Urinary bladder (tissue), 4 donors: ENCODE results near the gene SBF2. TPM values are rescaled to one million over a fixed set of nuclear protein-coding genes. Genes with fewer than 3 reads are reported as not detected.
A peak's percentile ranks its signal among the peaks of the same experiment; 100 is the strongest.

Experiments used
- DNase-seq: peaks from one replicate; pipeline ENCODE4 v3.0.0-alpha.2; 2015; ENCODE audit errors: extremely low spot score
- H3K27ac ChIP-seq: one replicate; pipeline ENCODE4 v1.5.1; 2013; ENCODE audit warnings: low read depth, mild to moderate bottlenecking, moderate library complexity
- H3K36me3 ChIP-seq: one replicate; pipeline ENCODE4 v1.6.1; 2013; ENCODE audit warnings: mild to moderate bottlenecking, moderate library complexity; ENCODE audit not compliant: insufficient read depth
- H3K4me1 ChIP-seq: one replicate; pipeline ENCODE4 v1.6.1; 2013; ENCODE audit warnings: mild to moderate bottlenecking, moderate library complexity; ENCODE audit not compliant: insufficient read depth
- H3K4me3 ChIP-seq: one replicate; pipeline ENCODE4 v1.5.1; 2013; ENCODE audit warnings: low read depth, low read length
- WGBS: extraction: QIAGEN DNeasy Blood & Tissue Kit; methylation state at CpG from one replicate; pipeline ENCODE4 v1.1.7; 2013; 5-methylcytosine and 5-hydroxymethylcytosine counted together
- polyA plus RNA-seq: library from polyadenylated mRNA; stranded (reverse); fragments of 200-250 nt; gene quantifications from one replicate; pipeline ENCODE4 v1.2.3, GENCODE V29; 2013
- total RNA-seq: library from RNA; depleted of rRNA; stranded (reverse); fragments of >200 nt; gene quantifications from one replicate; pipeline ENCODE4 v1.2.3, GENCODE V29; 2014
- donor health status: healthy with polysubstance abuse.
- donor health status: healthy.

The SBF2 gene
- total and polyA plus RNA-seq, 2 donors: 27.8 to 114 TPM

- no peaks in the 10 kb centered on the region for H3K4me1 ChIP-seq
- no peaks in the 10 kb centered on the region for H3K36me3 ChIP-seq
- H3K27ac ChIP-seq: no peak overlapping the region
- no peak for DNase-seq
- H3K4me3 ChIP-seq: no peak overlapping the region
Measured at GRCh38 chr11:9814108-9814507, 479.9 kb downstream of the SBF2 start.

GRCh38 chr11:9808943-9809342 is 485.1 kb downstream of the SBF2 start:
- WGBS: 80% methylated on average over 7 of the region's 7 CpGs
- no peak overlapping the region for H3K27ac ChIP-seq
- DNase-seq: no peak
- no peaks in the 10 kb centered on the region for H3K4me1 ChIP-seq
- no peak overlapping the region for H3K4me3 ChIP-seq
- H3K36me3 ChIP-seq: no peaks in the 10 kb centered on the region

GRCh38 chr11:9806946-9807687 is 486.9 kb downstream of the SBF2 start:
- no peak overlapping the region for H3K27ac ChIP-seq
- no peaks in the 10 kb centered on the region for H3K4me1 ChIP-seq
- DNase-seq: no peak
- 97% methylated on average over 4 of the region's 4 CpGs for WGBS
- no peaks in the 10 kb centered on the region for H3K36me3 ChIP-seq
- H3K4me3 ChIP-seq: no peak overlapping the region

GRCh38 chr11:9804419-9804902 is 489.6 kb downstream of the SBF2 start:
- H3K4me1 ChIP-seq: no peaks in the 10 kb centered on the region
- WGBS: 74% methylated on average over 2 of the region's 2 CpGs
- no peak overlapping the region for H3K4me3 ChIP-seq

GRCh38 chr11:9803685-9804418 is 490.2 kb downstream of the SBF2 start:
- DNase-seq: peak; percentile 37
- H3K36me3 ChIP-seq: no peaks in the 10 kb centered on the region
- H3K4me3 ChIP-seq: no peak overlapping the region
- H3K4me1 ChIP-seq: no peaks in the 10 kb centered on the region
- WGBS: 44% methylated on average over 5 of the region's 5 CpGs
- no peak overlapping the region for H3K27ac ChIP-seq

More at GRCh38 chr11:9804419-9804902, 489.6 kb downstream of the SBF2 start:
- Histone ChIP-seq H3K36me3 (no peaks in the 10 kb centered on the region), H3K27ac (no peak overlapping the region)
- DNase-seq: no peak

- H3K4me3 ChIP-seq: no peak overlapping the region
- H3K4me1 ChIP-seq: no peaks in the 10 kb centered on the region
- 27% methylated on average over 3 of the region's 3 CpGs for WGBS
- peak; percentile 32 for DNase-seq
- H3K36me3 ChIP-seq: no peaks in the 10 kb centered on the region
- H3K27ac ChIP-seq: peak overlapping the region; percentile 2
Measured at GRCh38 chr11:9802291-9802861, 491.6 kb downstream of the SBF2 start.

- H3K4me3 ChIP-seq: no peak overlapping the region
- no peaks in the 10 kb centered on the region for H3K4me1 ChIP-seq
Measured at GRCh38 chr11:9799886-9800285, 494.1 kb downstream of the SBF2 start.

GRCh38 chr11:9797300-9797699 is 496.7 kb downstream of the SBF2 start:
- no peak for DNase-seq
- Histone ChIP-seq H3K36me3 (no peaks in the 10 kb centered on the region), H3K27ac (no peak overlapping the region), H3K4me3 (no peak overlapping the region), H3K4me1 (no peaks in the 10 kb centered on the region)
- 96% methylated on average over 4 of the region's 4 CpGs for WGBS

More at GRCh38 chr11:9799886-9800285, 494.1 kb downstream of the SBF2 start:
- Histone ChIP-seq H3K27ac (no peak overlapping the region), H3K36me3 (no peaks in the 10 kb centered on the region)
- 92% methylated on average over 3 of the region's 3 CpGs for WGBS
- DNase-seq: no peak

GRCh38 chr11:9796854-9797253 is 497.2 kb downstream of the SBF2 start:
- WGBS: 89% methylated on average over 5 of the region's 5 CpGs
- no peaks in the 10 kb centered on the region for H3K36me3 ChIP-seq
- no peak overlapping the region for H3K4me3 ChIP-seq
- H3K27ac ChIP-seq: no peak overlapping the region
- DNase-seq: no peak
- H3K4me1 ChIP-seq: no peaks in the 10 kb centered on the region

GRCh38 chr11:9796266-9796665 is 497.8 kb downstream of the SBF2 start:
- Histone ChIP-seq H3K4me1 (no peaks in the 10 kb centered on the region), H3K36me3 (no peaks in the 10 kb centered on the region), H3K27ac (no peak overlapping the region), H3K4me3 (no peak overlapping the region)
- DNase-seq: no peak

GRCh38 chr11:9790703-9791102 is 503.3 kb downstream of the SBF2 start:
- no peak overlapping the region for H3K4me3 ChIP-seq
- DNase-seq: no peak
- no peak overlapping the region for H3K27ac ChIP-seq
- H3K4me1 ChIP-seq: no peaks in the 10 kb centered on the region
- H3K36me3 ChIP-seq: no peaks in the 10 kb centered on the region
- 73% methylated on average over 3 of the region's 3 CpGs for WGBS

GRCh38 chr11:9789910-9790309 is 504.1 kb downstream of the SBF2 start:
- no peak for DNase-seq
- Histone ChIP-seq H3K36me3 (no peaks in the 10 kb centered on the region), H3K4me3 (no peak overlapping the region), H3K27ac (no peak overlapping the region), H3K4me1 (no peaks in the 10 kb centered on the region)
- 95% methylated on average over 3 of the region's 3 CpGs for WGBS

- Histone ChIP-seq H3K36me3 (no peaks in the 10 kb centered on the region), H3K4me1 (no peaks in the 10 kb centered on the region), H3K4me3 (no peak overlapping the region), H3K27ac (no peak overlapping the region)
- DNase-seq: no peak
- 68% methylated on average over 3 of the region's 3 CpGs for WGBS
Measured at GRCh38 chr11:9787981-9788521, 506.0 kb downstream of the SBF2 start.

GRCh38 chr11:9787260-9787659 is 506.8 kb downstream of the SBF2 start:
- DNase-seq: no peak
- no peak overlapping the region for H3K27ac ChIP-seq
- no peak overlapping the region for H3K4me3 ChIP-seq
- H3K4me1 ChIP-seq: no peaks in the 10 kb centered on the region
- H3K36me3 ChIP-seq: no peaks in the 10 kb centered on the region
- WGBS: 88% methylated on average over 5 of the region's 5 CpGs
